Measurements from ENCODE around the gene BTK.

The BTK gene

GRCh38 chrX:101385795-101386541 is at the start of gene BTK:
TSS of gene BTK (minus strand) at chrX:101386191. CDS start at chrX:101375284, 10,907 bp downstream.
- no peak for DNase-seq (ENCODE audit: low read depth in 2 of 3, low spot score in 2 of 3)

GRCh38 chrX:101430457-101431078 is 44.6 kb upstream of the BTK start:
- no peak for DNase-seq (ENCODE audit: low read depth in 2 of 3, low spot score in 2 of 3)

DNA sequence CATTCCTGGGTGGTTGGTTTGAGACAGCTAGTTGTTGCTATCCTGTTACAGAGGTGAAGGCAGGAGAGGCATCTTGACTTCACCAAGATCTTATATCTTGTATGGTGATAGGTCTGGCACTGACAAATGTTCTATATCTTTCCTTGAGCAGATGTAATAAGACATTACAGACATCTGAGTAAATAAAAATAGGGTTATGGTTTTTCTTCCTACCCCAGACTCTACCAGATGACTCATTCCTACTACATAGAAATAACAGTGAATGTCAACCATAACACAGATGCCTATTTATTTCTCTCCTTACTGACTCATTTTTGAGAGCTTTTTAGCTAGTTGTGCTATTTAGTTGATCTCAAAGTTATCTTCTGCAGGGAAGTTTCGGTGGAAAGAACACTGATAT is 43.9 kb upstream of the BTK start:
- no peak for DNase-seq (ENCODE audit: low read depth in 2 of 3, low spot score in 2 of 3)

DNA sequence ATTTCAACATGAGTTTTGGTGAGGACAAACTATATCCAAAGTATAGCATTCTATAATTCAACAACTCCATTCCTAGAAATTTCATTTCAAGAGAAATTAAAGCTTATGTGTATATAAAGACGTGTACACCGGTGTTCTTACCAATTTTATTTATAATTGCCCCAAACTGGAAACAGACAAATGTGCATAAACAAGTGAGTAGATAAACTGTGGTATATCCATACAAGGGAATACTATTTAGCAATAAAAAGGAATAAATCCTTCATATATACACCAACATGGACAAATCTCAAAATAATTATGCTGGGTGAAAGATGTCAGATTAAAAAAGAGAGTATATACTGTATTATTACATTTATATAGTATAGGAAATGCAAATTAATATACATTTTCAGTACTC is 42.0 kb upstream of the BTK start:
- no peak for DNase-seq (ENCODE audit: low read depth in 2 of 3, low spot score in 2 of 3)

DNA sequence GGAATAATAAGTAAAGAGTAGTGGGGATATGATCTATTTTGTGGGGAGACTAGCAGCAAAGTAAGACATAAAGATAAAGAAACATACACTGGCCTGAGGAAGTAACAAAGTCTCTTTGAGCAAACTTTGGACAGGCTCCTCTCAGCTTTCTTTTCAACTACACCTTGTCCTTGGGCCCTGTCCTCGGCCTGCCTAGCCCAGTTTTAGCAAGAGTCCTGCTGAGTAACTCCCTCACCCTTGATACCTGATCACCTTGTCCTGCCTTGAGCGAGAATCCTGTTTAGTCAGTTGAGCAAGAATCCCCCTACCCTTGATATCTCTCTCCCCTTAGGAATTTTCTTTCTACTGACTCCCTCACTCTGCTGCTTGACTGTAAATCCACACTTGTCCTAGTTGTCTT is 33.5 kb upstream of the BTK start:
- no peak for DNase-seq (ENCODE audit: low read depth in 2 of 3, low spot score in 2 of 3)

DNA sequence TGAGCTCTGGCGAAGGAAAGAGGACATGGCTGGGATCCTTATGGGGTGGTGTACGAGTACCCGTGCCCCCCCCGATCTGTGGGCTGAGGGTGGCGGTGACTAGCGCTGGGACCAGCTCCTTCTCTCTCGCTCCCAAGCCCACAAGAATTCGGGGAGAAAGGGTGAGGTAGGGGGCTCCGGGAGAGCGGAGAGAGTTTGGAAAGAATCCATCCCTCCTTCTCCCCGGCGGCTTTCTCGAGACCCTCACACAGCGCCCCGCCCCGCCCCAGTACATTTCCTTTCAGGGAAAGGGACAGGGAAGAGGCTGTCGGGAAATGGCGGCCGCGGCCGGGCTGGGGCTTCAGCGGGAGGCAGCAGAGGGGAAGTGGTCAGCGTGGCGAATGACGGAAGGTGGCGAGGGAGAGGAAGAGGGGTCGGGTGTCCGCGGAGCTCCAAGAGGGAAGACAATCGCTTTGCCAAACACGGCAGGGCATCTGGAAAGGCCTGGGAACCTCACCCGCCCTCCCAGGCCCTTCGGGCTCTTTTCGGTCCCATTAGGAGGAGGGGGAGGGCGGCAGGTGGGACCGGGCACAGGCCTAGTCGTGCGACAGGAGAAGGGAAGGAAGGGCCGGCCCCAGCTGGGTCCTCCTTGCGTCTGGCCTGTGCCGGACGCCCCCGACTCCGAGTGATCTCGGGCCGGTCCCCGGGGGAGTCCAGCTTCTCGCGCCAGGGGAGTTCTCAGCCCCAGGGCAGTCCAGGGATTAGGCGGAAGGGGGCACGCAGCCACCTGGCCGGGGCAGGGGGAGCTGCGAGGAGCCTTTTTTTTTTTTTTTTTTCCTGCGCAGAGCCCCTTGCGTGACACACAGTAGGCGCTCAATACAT is 32.2 kb upstream of the BTK start:
- peak in 1 of 3 experiments; percentile 9 for DNase-seq (ENCODE audit: low read depth in 2 of 3, low spot score in 2 of 3)

DNA sequence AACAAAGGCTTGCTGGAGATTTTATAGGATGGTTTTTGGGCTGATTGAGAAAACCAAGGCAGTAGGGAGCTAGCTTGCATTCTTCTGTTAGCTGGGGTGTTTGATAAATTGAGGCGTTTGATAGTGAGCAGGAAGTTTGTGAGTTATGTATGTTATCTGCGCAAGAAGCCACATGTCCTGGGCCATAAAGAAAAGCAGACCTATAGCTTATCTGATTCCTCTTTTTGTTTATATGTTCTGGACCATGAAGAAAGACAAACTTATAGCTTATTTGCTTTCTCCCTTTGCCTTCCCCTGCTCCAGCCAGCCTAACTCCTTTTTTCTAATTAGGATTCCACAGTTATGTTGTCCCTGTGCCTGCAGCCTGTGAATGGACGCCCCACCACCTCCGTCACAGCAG is 31.2 kb upstream of the BTK start:
- no peak for DNase-seq (ENCODE audit: low read depth in 2 of 3, low spot score in 2 of 3)

- DNase-seq (ENCODE audit: low read depth in 2 of 3, low spot score in 2 of 3) = no peak
Measured at GRCh38 chrX:101416691-101417090, 30.7 kb upstream of the BTK start.

DNA sequence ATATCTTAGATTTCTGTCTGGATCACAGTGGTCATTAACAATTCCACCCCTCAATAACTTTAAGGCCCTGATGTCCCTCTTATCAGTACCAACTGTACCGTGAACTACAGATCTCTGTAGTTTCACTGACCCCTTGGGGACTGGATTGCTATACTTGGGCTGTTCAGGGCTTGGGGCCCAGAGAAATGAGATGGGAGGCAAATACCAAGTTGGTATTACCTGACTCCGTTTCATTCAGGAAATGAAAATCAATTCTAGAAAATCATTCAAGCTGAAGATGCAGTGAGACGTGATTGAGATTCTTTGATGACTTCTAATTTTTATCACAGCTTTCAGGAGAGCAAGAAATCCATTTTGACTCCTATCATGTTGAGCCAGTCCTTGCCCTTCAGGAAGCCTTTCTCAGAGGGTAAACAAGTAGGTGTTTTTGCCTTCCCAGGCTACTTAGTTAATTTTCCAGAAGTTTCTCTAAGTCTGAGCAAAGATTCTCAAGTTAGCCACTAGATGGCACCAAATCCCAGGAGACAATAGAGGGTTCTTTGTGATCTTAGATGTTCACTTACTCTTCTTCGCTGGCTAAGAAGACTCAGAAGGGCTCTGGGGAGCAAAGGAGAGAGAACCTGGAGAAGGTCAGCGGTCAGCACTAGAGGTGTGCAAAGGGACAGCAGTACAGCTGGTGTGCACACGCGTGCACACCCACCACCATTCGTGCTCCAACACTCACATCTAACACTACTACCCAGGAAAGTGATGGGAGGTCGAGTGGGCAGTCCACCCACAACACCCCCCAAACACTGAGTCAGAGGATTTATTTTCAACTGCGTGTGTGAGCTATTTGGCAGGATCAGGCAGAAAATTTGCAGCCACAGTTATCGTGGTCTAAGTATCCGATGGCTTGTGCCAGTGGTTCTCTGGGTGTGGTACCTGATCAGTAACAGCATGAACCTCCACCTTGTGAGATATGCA is 29.5 kb upstream of the BTK start:
- no peak for DNase-seq (ENCODE audit: low read depth in 2 of 3, low spot score in 2 of 3)

GRCh38 chrX:101411984-101412383 is 26.0 kb upstream of the BTK start:
- DNase-seq (ENCODE audit: low read depth in 2 of 3, low spot score in 2 of 3) = no peak

DNA sequence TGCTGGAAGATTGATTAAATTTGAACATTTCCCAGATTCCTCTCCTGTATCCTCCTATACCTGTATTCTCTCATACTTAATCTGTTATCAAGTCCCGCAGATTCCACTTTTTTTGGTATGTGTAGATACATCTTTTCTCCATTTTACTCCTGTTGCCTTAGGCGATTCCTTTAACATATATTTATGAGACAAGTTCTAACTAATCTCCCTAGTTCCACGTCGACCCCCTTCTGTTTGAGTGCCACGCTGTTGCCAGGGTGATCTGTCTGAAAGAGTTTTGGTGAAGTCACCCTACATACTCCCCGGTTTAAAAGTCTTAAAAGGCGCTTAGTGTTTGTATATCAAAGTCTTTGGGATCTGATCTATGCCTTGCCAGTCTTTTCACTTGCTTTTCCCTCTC is 24.5 kb upstream of the BTK start:
- no peak for DNase-seq (ENCODE audit: low read depth in 2 of 3, low spot score in 2 of 3)

DNA sequence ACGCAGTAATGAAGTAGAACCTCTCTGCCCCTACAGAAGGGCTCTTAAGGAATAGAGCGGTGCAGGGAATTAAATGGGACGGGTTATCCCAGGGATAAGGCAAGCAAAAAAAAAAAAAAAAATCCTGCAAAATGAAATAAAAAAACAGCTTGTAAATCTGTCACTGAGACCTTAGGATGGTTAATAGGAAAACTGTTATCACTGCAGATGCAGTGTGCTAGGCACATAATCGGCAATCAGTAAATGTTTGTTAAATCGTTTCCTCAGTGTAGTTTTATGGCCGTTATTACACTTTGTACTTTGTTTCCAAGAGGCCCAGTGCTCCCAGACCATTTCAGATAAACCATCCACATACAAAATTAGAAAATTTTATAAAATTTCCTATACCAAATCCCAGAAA is 23.1 kb upstream of the BTK start:
- DNase-seq (ENCODE audit: low read depth in 2 of 3, low spot score in 2 of 3) = no peak

DNA sequence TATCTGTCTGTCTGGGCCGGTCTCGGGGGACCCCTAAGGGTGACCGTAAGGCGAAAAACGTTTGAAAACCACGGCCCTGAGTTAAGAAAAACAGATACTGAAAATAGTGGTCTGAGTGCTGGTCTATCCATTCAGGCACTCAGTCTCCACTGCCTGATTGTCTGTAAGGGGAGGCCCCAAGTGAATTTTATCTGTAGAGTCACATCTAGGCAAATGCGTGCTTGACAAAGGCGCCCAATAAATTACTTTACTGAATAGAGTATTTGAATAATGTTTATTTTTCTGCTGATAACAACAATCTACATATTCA is 22.5 kb upstream of the BTK start:
- DNase-seq (ENCODE audit: low read depth in 2 of 3, low spot score in 2 of 3) = no peak

- peak; percentile 31 to 62 (median 59) for DNase-seq (ENCODE audit: low read depth in 2 of 3, low spot score in 2 of 3)
Measured at GRCh38 chrX:101407748-101408531, 21.9 kb upstream of the BTK start, which contains the start of the genes GLA and HNRNPH2. TSS of gene GLA (minus strand) at chrX:101407925. CDS start at chrX:101407903, 22 bp downstream. TSS of gene HNRNPH2 (plus strand) at chrX:101408222. CDS start at chrX:101411989, 3,767 bp downstream.

DNA sequence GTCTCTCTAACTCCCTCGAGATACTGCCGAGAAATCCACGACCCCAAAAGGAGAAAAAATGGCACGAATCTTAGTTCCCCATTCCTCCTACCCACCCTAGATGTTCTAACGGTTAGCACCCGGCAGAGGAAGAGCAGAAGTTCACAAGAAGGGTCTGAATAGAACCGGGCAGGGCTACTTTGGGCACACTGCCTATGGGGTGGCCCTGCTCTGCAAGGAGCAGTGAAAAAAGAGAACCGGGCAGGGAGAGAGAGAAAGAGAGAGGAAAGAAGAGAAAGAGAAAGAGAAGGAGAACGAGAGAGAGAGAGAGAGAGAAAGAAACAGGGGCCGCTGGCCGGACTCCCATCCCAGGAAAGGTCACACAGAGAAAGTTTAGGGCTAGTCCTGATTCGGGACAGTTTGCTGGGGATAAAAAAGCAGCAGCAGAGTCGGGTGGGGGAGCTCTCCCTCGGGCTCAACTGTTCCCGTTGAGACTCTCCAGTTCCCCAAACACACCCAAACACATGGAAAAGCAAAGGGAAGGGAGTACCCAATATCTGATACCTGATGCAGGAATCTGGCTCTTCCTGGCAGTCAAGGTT is 21.3 kb upstream of the BTK start:
- DNase-seq (ENCODE audit: low read depth in 2 of 3, low spot score in 2 of 3) = no peak

DNA sequence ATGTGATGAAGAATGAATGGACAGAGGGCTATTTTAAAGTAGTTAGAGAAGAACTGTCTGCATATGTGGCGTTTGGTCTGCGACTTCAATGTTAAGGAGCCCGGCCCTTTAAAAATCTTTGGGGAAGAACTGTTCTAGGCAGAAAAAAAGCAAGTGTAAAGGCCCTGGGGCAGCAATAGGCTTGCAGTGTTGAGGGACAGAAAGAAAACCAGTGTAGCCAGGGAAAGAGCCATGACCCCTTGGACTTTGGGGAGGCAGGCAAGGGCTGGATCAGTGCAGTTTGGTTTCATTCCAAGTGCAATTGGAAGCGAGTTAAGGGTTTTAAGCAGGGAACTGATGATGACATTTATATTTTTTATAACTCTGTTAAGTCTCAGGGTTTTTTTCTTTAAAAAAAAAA is 13.8 kb upstream of the BTK start:
- DNase-seq (ENCODE audit: low read depth in 2 of 3, low spot score in 2 of 3) = no peak

DNA sequence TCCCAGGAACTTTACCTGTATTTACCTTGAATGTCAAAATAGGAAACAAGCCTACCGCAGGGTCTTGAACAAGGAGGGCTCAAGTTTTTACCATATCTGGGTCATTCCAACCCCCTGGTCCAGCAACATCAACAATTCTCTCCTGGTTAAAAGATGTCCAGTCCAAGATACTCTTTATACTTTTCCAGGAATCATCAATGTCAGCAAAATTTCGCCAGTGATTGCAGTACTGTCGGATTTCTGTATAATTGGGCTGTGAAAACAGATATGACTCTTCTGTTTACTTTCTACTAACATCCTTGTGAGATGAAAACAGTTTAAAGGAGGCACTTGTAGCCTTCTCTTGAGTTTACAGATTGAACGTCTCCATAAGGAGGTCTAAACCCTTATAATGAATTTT is 12.7 kb upstream of the BTK start:
- DNase-seq (ENCODE audit: low read depth in 2 of 3, low spot score in 2 of 3) = no peak

DNA sequence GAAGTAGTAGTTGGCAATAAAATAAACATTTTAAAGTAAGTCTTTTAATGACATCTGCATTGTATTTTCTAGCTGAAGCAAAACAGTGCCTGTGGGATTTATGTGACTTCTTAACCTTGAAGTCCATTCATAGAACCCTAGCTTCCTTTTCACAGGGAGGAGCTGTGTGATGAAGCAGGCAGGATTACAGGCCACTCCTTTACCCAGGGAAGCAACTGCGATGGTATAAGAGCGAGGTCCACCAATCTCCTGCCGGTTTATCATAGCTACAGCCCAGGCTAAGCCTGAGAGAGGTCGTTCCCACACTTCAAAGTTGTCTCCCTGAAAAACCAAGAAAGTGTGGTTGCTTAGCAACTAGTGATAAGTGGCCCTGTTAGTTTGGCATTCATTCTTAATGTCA is 11.8 kb upstream of the BTK start:
- DNase-seq (ENCODE audit: low read depth in 2 of 3, low spot score in 2 of 3) = no peak

GRCh38 chrX:101395789-101396188 is 9.8 kb upstream of the BTK start:
- DNase-seq (ENCODE audit: low read depth in 2 of 3, low spot score in 2 of 3) = no peak

- no peak for DNase-seq (ENCODE audit: low read depth in 2 of 3, low spot score in 2 of 3)
Measured at GRCh38 chrX:101394372-101394771, 8.4 kb upstream of the BTK start.
